Esophagus squamous epithelium (tissue), 5 donors: Measurements from ENCODE around the gene UBAC2. TPM values are rescaled to one million over a fixed set of nuclear protein-coding genes. Genes with fewer than 3 reads are reported as not detected.

Source experiments
- DNase-seq: peaks from one replicate; lab custom pipeline; 2025; lab: John Stamatoyannopoulos, UW
- H3K27ac ChIP-seq, 4 donors: fragments of 200-600 bp; sonication (generic); one replicate each; pipeline ENCODE4 v1.5.1; 2016 to 2019; ENCODE audit warnings: mild to moderate bottlenecking in 1 of 4
- H3K27me3 ChIP-seq, 4 donors: fragments of 200-600 bp; sonication (generic); 1 replicate in 3 of 4; 2 replicates in 1 of 4; pipeline versions ENCODE4 v1.5.1 to v1.6.0; 2017 to 2021; ENCODE audit warnings: antibody characterized with exemption in 1 of 4
- H3K36me3 ChIP-seq, 3 donors: fragments of 200-600 bp; sonication (generic); one replicate each; pipeline ENCODE4 v1.5.1; 2016 to 2019
- H3K4me1 ChIP-seq, 3 donors: fragments of 200-600 bp; sonication (generic); one replicate each; pipeline ENCODE4 v1.5.1; 2017 to 2019
- H3K4me3 ChIP-seq, 4 donors: fragments of 200-600 bp; sonication (generic); 1 replicate in 3 of 4; 2 replicates in 1 of 4; pipeline ENCODE4 v1.5.1; 2016 to 2019; ENCODE audit warnings: mild to moderate bottlenecking in 2 of 4, moderate library complexity in 1 of 4
- H3K9me3 ChIP-seq, 3 donors: fragments of 200-600 bp; sonication (generic); one replicate each; pipeline ENCODE4 v1.5.1; 2016 to 2019
- POLR2A ChIP-seq, 4 donors: fragments of 450-650 bp; IDR thresholded peaks; one replicate each; pipeline ENCODE4 v1.6.1; 2017; ENCODE audit warnings: antibody characterized with exemption in 4 of 4, mild to moderate bottlenecking in 4 of 4, moderate library complexity in 3 of 4
- WGBS, 2 donors: methylation state at CpG; one replicate each; pipeline ENCODE4 v1.1.5; 2018; 5-methylcytosine and 5-hydroxymethylcytosine counted together
- intact Hi-C: fragments of 100-400 bp; cut with DNase I; formaldehyde crosslinking; loops from one replicate; pipeline ENCODE4 v1.15.0; 2022
- total RNA-seq, 4 donors: library from RNA; depleted of rRNA; stranded (reverse); fragments of >200 nt; gene quantifications; one replicate each; pipeline ENCODE4 v1.1.0, GENCODE V29; 2016
- TF ChIP-seq, protein P1 (sequence below), 6 experiments: fragments of 450-650 bp in 4 of 6; fragments of 200-600 bp in 2 of 6; sonication (generic) in 2 of 6; IDR thresholded peaks; one replicate each; pipeline ENCODE4 v1.5.1; 2016 to 2019; ENCODE audit warnings: antibody characterized with exemption in 6 of 6, mild to moderate bottlenecking in 4 of 6, moderate library complexity in 4 of 6
- donor health status: DM: yes; HTN: yes; CAD: no.

Gene UBAC2
- total RNA-seq, 4 donors from 2014 or later, result 60.8 to 84.6 (median 75.0) TPM

DNA sequence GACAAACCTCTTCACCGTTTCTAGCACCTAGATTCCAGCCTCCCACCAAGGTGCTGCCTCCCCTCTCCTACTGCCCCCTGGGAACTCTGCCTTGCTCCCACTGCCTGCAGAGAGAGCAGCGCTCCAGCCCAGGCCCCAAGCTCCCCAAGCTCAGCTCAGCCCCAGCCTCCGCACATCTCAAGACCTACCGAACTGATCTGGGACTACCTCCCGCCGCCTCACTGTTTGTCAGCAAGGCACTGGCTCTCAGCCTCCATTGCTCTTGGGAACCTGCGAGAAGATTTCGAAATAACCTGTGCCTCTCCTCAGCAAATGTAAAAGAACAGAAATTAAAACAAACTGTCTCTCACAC lies 198.9 kb downstream of the UBAC2 start:
- Histone ChIP-seq H3K4me3 (no peak overlapping the region), H3K27ac (no peak overlapping the region), H3K4me1 (peaks cover 0 to 11% (median 0%) of the 10 kb centered on the region in 3 donors), H3K27me3 (peaks cover 0 to 4% (median 0%) of the 10 kb centered on the region in 4 donors), H3K9me3 (no peaks in the 10 kb centered on the region), H3K36me3 (no peaks in the 10 kb centered on the region)
- WGBS, 2 donors, result 83 to 93% methylated on average over 8 of the region's 8 CpGs
- intact Hi-C loops, result no loop called here
- no peak for DNase-seq
- TF ChIP-seq, protein P1, sequence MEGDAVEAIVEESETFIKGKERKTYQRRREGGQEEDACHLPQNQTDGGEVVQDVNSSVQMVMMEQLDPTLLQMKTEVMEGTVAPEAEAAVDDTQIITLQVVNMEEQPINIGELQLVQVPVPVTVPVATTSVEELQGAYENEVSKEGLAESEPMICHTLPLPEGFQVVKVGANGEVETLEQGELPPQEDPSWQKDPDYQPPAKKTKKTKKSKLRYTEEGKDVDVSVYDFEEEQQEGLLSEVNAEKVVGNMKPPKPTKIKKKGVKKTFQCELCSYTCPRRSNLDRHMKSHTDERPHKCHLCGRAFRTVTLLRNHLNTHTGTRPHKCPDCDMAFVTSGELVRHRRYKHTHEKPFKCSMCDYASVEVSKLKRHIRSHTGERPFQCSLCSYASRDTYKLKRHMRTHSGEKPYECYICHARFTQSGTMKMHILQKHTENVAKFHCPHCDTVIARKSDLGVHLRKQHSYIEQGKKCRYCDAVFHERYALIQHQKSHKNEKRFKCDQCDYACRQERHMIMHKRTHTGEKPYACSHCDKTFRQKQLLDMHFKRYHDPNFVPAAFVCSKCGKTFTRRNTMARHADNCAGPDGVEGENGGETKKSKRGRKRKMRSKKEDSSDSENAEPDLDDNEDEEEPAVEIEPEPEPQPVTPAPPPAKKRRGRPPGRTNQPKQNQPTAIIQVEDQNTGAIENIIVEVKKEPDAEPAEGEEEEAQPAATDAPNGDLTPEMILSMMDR (IDR thresholded peaks at IDR 0.05), result no peak
- no peak for TF ChIP-seq POLR2A (IDR thresholded peaks at IDR 0.05)

- Histone ChIP-seq H3K36me3 (no peaks in the 10 kb centered on the region), H3K27ac (no peak overlapping the region), H3K27me3 (peaks cover 0 to 15% (median 0%) of the 10 kb centered on the region in 4 donors), H3K9me3 (no peaks in the 10 kb centered on the region), H3K4me3 (no peak overlapping the region), H3K4me1 (peaks cover 0 to 11% (median 0%) of the 10 kb centered on the region in 3 donors)
- intact Hi-C loops, result no loop called here
- WGBS, 2 donors, result 41 to 57% methylated on average over 4 to 5 of the region's 5 CpGs
- no peak for TF ChIP-seq POLR2A (IDR thresholded peaks at IDR 0.05)
- TF ChIP-seq, protein P1 (IDR thresholded peaks at IDR 0.05), result no peak
- DNase-seq, result no peak
Observed at GRCh38 chr13:99403458-99403971, 202.9 kb downstream of the UBAC2 start.

DNA sequence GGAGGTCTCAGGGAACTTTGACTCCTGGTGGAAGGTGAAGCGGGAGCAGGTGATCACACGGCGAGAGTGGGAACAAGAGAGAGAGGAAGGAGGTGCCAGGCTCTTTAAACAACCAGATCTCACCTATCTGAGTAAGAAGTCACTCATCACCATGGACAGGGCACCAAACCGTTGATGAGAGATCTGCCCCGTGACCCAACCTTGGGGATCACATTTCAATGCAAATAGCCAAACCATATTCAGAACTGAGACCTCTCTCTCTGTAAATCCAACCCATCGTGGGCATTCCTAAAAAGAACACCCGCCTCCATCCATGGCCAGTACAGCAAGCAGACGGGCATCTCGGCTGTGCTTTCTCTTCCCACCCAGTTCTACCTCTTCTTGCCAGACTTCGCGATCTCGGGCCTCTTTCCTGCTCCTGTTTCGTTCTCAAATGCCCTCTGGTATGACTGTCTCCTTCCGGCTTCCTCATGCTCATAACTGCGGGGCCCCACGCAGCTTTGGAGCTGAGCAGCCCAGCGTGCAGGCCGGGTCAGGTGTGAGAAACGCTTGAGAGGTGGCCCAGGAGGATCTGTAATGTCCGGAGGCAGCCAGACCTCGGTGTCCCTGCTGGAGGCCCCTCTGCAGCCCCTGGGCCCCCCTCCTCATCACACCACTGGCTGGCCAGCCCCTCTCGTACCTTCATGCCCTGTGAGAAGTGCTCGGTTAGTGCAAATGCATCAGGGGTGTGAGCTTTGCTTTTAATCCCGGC lies 203.5 kb downstream of the UBAC2 start:
- Histone ChIP-seq H3K4me3 (no peak overlapping the region), H3K9me3 (no peaks in the 10 kb centered on the region), H3K27me3 (peaks cover 0 to 15% (median 0%) of the 10 kb centered on the region in 4 donors), H3K36me3 (no peaks in the 10 kb centered on the region), H3K27ac (no peak overlapping the region), H3K4me1 (peaks cover 0 to 11% (median 0%) of the 10 kb centered on the region in 3 donors)
- TF ChIP-seq, protein P1 (IDR thresholded peaks at IDR 0.05), result no peak
- no peak for TF ChIP-seq POLR2A (IDR thresholded peaks at IDR 0.05)
- WGBS, 2 donors, result 63 to 73% methylated on average over 11 to 12 of the region's 24 CpGs
- intact Hi-C loops, result no loop called here
- no peak for DNase-seq

DNA sequence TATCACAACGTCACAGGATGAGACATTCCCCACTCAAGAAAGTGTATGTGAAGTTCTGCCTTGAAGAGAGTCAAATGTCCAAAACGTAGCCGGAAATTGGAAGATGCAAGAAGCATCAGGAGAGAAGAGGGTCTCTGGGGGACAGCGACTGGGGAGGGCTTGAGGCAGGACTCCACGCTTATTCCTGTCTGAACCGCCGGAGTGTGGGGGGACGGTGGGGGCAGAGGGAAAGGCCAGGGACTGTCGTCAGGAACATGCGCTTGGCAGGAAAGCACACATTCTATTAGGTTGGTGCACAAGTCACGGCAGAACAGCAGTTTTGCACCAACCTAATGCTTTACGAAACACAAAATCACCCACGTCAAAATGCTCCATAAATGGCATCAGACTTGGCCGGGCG lies 205.3 kb downstream of the UBAC2 start:
- H3K9me3 ChIP-seq, result no peaks in the 10 kb centered on the region
- peaks cover 0 to 11% (median 0%) of the 10 kb centered on the region in 3 donors for H3K4me1 ChIP-seq
- intact Hi-C loops, result no loop called here
- H3K27me3 ChIP-seq, result peaks cover 0 to 15% (median 0%) of the 10 kb centered on the region in 4 donors
- H3K36me3 ChIP-seq, result no peaks in the 10 kb centered on the region
- no peak overlapping the region for H3K4me3 ChIP-seq
- TF ChIP-seq, protein P1 (IDR thresholded peaks at IDR 0.05), result no peak
- TF ChIP-seq POLR2A (IDR thresholded peaks at IDR 0.05), result no peak
- WGBS, 2 donors, result 82 to 85% methylated on average over 15 of the region's 15 CpGs
- no peak for DNase-seq
- H3K27ac ChIP-seq, result peak overlapping the region in 2 of 4 donors; percentile 9 to 25

GRCh38 chr13:99406799-99407201 lies 206.1 kb downstream of the UBAC2 start:
- Histone ChIP-seq H3K27me3 (peaks cover 0 to 18% (median 0%) of the 10 kb centered on the region in 4 donors), H3K9me3 (no peaks in the 10 kb centered on the region), H3K4me3 (no peak overlapping the region), H3K4me1 (peaks cover 0 to 11% (median 0%) of the 10 kb centered on the region in 3 donors), H3K36me3 (no peaks in the 10 kb centered on the region), H3K27ac (no peak overlapping the region)
- no peak for DNase-seq
- TF ChIP-seq, protein P1 (IDR thresholded peaks at IDR 0.05), result no peak
- no peak for TF ChIP-seq POLR2A (IDR thresholded peaks at IDR 0.05)
- intact Hi-C loops, result no loop called here
- WGBS, 2 donors, result 33 to 37% methylated on average over 6 of the region's 6 CpGs
